ENCODE results near the gene EGFL6.

DNA sequence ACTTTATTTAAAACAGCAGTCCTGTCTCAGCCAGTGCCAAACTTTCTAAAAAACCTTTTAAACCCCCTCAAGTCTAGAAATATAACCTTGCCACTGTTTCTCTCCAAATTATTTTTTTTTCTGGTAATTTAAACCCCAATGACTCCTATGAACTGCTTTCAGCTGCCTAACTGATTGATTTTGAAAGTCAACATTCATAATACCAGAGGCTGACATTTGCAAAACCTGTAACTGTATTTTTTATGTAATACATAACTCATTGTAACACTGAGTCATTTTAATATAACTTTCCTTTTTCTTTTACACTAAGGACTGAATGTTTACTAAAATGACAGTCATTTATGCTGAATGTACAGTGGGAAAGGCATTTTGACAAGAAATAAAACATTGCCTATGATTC is 19.1 kb upstream of the EGFL6 start:
- no peak for TF ChIP-seq BHLHE40 (IDR thresholded peaks at IDR 0.05; ENCODE audit: borderline replicate concordance)
- no peak for TF ChIP-seq ARNT (IDR thresholded peaks at IDR 0.05)
